ENCODE measurements around the gene PPL. TPM values are rescaled to one million over a fixed set of nuclear protein-coding genes. Genes with fewer than 3 reads are reported as not detected.
"Not testable (repeated sequence)": the region's sequence is repeated elsewhere in the genome, so short reads cannot be mapped to it uniquely, and the experiment has no call there.

The PPL gene
- total RNA-seq, 1 experiment from 2014 or later: 11.5 TPM

- in situ Hi-C loops (cut with HindIII; ENCODE audit: low pct_unique_long_range_greater_than_20kb, low sequenced_read_pairs); DNase-seq (ENCODE audit: low read depth): not testable (repeated sequence)
These were observed 40.2 kb downstream of the PPL start for GRCh38 chr16:4896761-4897160.

DNA sequence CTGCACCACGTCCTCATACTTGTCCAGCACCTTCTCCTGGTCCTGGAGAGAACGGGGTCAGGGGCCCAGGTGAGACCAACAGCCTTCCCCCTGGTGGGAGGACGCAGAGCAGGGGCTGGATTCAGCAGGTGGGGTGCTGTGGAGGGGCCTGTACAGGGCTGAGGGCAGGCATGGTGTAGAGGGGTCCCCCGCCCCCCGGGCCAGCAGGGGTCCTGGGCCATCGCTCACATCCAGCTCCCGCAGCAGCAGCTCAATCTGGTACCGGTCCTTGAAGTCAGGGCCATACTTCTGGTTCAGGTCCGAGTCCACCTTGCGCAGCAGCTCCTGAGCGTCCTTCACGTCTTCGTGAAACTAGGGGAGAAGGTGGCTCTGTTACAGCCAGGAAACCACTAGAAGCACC is 41.6 kb downstream of the PPL start:
- in situ Hi-C loops (cut with HindIII; ENCODE audit: low pct_unique_long_range_greater_than_20kb, low sequenced_read_pairs): no loop called here
- DNase-seq (ENCODE audit: low read depth): no peak

- no peak for DNase-seq (ENCODE audit: low read depth)
- in situ Hi-C loops (cut with HindIII; ENCODE audit: low pct_unique_long_range_greater_than_20kb, low sequenced_read_pairs): no loop called here
These were observed 42.4 kb downstream of the PPL start for GRCh38 chr16:4894276-4895150.

GRCh38 chr16:4893103-4893862 is 43.7 kb downstream of the PPL start:
- DNase-seq (ENCODE audit: low read depth): no peak
- in situ Hi-C loops (cut with HindIII; ENCODE audit: low pct_unique_long_range_greater_than_20kb, low sequenced_read_pairs): no loop called here

DNA sequence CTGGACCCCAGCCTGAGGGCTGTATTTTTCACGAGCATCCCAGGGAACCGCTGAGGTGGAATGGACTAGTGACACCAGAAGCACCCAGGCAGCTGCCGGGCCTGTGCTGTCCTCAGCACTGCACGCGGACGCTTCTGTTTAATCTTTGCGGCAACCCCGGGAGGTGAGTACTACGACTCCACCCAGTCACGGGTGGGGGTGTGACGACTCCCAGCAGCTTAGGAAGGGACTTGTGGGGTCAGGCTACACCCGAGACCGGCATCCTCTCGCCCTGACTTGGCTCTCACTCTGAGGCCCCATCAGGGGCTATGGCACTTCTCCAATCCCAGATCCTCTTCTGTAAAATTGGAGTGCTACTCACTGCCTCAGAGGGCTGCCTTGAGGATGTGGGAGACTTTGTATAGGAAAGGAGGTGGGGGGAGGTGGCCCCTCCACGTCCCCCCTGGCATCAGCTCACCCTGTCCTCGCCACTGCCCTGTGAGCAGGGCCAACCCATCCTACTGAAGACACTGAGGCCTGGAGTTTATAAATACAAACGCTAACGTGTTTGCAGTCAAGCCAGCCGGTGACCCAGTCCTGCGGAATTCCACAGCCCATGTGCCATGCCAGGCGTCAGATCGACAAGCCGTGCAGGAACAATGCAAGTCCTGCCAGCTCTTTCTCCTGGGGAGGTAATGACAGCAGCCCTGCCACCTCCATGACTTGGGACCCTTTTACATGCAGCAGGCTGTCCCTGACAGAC is 44.4 kb downstream of the PPL start:
- no peak for DNase-seq (ENCODE audit: low read depth)
- in situ Hi-C loops (cut with HindIII; ENCODE audit: low pct_unique_long_range_greater_than_20kb, low sequenced_read_pairs): no loop called here

DNA sequence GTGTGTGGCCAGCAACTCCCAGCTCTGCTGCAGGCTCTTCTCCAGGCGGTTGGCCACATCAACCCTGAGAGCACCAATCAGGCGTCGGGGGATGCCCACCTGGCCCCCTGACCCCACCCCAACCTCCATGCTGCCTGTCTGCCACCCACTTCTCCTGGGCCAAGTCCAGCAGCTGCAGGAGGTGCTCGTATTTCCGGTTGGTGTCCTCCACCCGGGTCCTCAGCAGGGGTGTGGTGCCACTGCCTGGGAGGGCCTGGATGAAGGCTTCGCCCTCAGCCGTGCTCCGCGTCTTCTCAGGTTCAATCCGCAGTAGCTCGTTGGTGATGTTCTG is 45.1 kb downstream of the PPL start:
- in situ Hi-C loops (cut with HindIII; ENCODE audit: low pct_unique_long_range_greater_than_20kb, low sequenced_read_pairs): no loop called here
- peak; percentile 23 for DNase-seq (ENCODE audit: low read depth)

GRCh38 chr16:4891097-4891885 is 45.7 kb downstream of the PPL start:
- no peak for DNase-seq (ENCODE audit: low read depth)
- in situ Hi-C loops (cut with HindIII; ENCODE audit: low pct_unique_long_range_greater_than_20kb, low sequenced_read_pairs): no loop called here

DNA sequence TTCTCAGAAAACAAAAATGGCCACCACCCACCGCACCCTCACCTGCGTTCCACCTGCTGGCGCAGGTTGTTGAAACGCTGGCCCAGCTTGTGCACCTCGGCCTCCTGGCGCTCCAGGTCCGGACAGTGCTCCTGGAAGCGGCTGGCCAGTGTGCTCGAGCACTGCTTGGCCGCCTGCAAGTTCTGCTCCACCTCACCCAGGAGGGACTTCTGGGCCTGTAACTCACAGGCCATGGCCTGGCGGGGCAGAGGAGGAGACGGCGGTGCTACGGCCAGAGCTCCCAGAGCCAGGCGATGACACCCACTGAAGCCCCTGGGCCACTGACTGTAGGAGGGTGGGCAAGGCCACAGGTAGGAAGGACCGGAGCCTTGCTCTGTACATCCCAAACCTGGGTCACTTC is 46.3 kb downstream of the PPL start:
- DNase-seq (ENCODE audit: low read depth): no peak
- in situ Hi-C loops (cut with HindIII; ENCODE audit: low pct_unique_long_range_greater_than_20kb, low sequenced_read_pairs): no loop called here

GRCh38 chr16:4890026-4890425 is 46.9 kb downstream of the PPL start:
- DNase-seq (ENCODE audit: low read depth): no peak
- in situ Hi-C loops (cut with HindIII; ENCODE audit: low pct_unique_long_range_greater_than_20kb, low sequenced_read_pairs): no loop called here

DNA sequence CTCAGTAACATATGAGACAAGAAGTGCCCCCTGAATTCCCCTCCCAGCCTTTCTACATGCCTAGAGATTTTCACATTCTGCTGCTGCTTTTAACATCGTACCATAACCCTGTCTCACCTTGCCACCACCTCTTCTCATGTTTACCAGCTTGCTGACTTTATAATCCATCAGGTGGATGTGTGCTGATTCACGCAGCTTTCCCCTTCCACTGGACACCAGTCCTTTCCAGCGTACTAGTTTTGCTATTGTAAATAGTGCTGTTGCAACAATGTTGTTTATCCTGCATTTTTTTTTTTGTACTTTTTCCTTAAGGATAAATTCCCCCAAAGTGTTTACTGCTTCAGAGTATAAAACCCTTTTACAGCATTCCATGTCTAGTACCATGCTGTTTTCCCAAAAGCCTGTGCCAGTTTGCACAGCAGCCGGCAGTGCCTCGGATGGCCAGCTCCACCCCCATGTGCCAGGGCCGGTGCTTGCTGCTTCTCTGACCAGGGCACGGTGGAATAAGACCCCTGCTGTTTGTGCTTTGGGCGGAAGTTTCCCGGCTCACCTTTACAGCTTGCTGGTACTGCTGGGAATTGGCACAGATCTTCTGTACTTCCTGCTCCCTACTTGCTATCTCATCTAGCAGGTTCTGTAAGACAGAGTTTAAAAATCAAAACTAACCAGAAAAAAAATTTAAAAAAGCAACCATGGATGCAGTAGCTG is 48.4 kb downstream of the PPL start:
- in situ Hi-C loops (cut with HindIII; ENCODE audit: low pct_unique_long_range_greater_than_20kb, low sequenced_read_pairs): no loop called here
- DNase-seq (ENCODE audit: low read depth): no peak

- in situ Hi-C loops (cut with HindIII; ENCODE audit: low pct_unique_long_range_greater_than_20kb, low sequenced_read_pairs): no loop called here
- DNase-seq (ENCODE audit: low read depth): no peak
These were observed 50.8 kb downstream of the PPL start for GRCh38 chr16:4886151-4886550.

DNA sequence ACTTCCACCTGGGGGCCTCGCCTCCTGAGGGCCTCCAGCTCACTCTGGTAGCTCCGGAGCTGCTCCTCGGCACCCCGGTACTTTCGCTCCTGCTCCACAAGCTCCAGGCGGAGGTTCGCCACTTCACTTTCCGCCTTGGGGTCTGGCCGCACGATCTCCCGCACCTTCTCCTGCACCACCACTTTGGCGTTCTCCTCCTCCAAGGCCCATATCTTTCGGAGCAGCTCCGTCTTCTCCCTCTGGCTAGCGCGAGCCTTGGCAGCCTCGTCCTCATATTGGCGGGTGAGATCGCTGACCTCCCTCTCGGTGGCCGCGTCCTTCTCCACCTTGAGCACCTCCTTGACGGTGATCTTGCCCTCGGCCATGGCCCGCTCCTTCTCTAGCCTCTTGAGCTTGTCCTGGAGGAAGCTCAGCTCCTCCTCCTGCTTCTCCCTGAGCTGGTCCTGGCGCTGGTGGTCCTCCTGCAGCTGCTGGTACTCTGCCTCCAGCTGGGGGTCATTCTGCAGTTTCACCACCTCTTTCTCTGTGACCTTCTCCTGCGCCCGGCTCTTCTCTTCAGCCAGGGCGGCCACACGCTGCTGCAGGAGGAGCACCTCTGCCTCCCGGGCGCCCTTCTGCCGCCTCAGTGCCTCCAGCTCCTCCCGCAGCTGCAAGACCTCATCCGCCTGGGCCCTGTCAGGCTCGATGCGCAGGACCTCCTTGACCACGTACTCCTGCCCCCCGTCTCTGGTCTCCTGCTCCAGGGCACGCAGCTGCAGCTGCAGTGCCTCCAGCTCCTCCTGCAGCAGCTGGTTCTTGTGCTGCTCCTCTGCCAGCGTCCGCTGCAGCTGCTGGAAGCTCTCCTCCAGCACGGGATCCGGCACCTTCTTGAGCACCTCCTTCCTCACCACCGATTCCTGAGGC is 51.7 kb downstream of the PPL start:
- in situ Hi-C loops (cut with HindIII; ENCODE audit: low pct_unique_long_range_greater_than_20kb, low sequenced_read_pairs): no loop called here
- DNase-seq (ENCODE audit: low read depth): no peak

- no peak for DNase-seq (ENCODE audit: low read depth)
- in situ Hi-C loops (cut with HindIII; ENCODE audit: low pct_unique_long_range_greater_than_20kb, low sequenced_read_pairs): no loop called here
These were observed 52.7 kb downstream of the PPL start for GRCh38 chr16:4884209-4884608.

DNA sequence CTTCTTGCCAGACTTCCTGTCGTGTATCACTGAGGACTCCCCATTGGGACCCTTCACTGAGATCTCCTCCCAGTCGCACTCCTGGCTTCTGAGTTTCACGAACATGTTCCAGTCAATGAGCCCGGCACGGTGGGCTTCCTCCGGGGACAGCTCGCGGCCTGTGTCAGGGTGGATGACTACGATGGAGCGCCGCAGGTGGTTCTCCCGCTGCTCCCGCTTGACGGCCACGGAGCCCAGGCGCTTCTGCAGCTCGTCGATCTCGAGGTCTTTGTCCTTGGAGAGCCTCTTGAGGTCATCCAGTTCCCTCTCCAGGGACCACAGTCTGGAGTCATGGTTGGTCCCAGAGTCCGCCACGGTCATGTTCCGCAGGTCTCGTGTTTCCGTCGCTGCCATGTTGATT is 53.4 kb downstream of the PPL start:
- in situ Hi-C loops (cut with HindIII; ENCODE audit: low pct_unique_long_range_greater_than_20kb, low sequenced_read_pairs): no loop called here
- DNase-seq (ENCODE audit: low read depth): no peak

- in situ Hi-C loops (cut with HindIII; ENCODE audit: low pct_unique_long_range_greater_than_20kb, low sequenced_read_pairs): no loop called here
- DNase-seq (ENCODE audit: low read depth): peak; percentile 96
These were observed 54.2 kb downstream of the PPL start for GRCh38 chr16:4882633-4883285.

DNA sequence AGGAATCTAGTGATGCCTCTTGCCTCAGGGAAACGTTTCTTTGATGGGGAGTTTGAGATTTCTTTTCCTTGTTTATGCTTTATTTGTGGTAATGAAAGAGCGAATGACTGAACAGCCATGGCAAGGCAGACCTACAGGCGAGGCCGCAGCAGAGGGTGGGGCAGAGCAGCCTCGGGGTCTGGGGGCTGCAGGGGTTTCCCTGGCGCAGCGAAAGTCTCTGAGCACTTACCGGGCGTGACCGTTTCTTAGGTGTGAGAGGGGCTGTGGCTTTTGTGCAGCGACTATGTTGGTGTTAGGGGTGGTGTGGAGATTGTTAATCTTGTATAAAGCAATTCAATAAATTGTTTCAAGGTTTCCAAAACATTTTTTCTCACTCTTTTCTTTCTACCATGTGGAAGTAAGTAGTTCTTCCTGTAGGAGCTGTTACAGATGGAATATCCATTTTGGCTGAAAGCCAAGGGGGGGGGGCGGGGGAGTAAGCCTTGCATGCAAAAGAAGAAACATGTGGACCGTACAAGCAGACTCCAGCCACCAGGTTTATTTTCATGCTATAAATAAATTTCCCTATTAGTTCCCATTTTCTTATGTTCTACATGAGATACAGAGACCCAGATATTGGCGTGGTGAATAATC is 54.8 kb downstream of the PPL start:
- in situ Hi-C loops (cut with HindIII; ENCODE audit: low pct_unique_long_range_greater_than_20kb, low sequenced_read_pairs): no loop called here
- no peak for DNase-seq (ENCODE audit: low read depth)
